GM23248 (cell line): Measurements from ENCODE around the gene EDA. TPM values are rescaled to one million over a fixed set of nuclear protein-coding genes. Genes with fewer than 3 reads are reported as not detected.

Experiments used
- DNase-seq: peaks from one replicate; pipeline ENCODE4 v3.0.0-alpha.2; 2015
- H2AFZ ChIP-seq: fragments of 200-600 bp; sonication (generic); 2 replicates; pipeline ENCODE4 v1.6.1; 2016; ENCODE audit warnings: antibody characterized with exemption
- H3F3A ChIP-seq: fragments of 200-600 bp; sonication (generic); 2 replicates; pipeline ENCODE4 v1.6.1; 2016; ENCODE audit warnings: mild to moderate bottlenecking, antibody characterized with exemption, mixed run types; ENCODE audit not compliant: insufficient read depth
- H3K27ac ChIP-seq: fragments of 200-600 bp; sonication (generic); 2 replicates; pipeline ENCODE4 v1.5.1; 2016; ENCODE audit warnings: mild to moderate bottlenecking
- H3K27me3 ChIP-seq: fragments of 200-600 bp; sonication (generic); replicated peaks from 2 replicates; pipeline ENCODE4 v1.6.1; 2016; ENCODE audit warnings: mild to moderate bottlenecking; ENCODE audit not compliant: insufficient read depth
- H3K36me3 ChIP-seq: fragments of 200-600 bp; sonication (generic); 2 replicates; pipeline ENCODE4 v1.6.1; 2016; ENCODE audit warnings: low read depth, mild to moderate bottlenecking
- H3K4me1 ChIP-seq: fragments of 200-600 bp; sonication (generic); 2 replicates; pipeline ENCODE4 v1.6.1; 2016; ENCODE audit warnings: mild to moderate bottlenecking; ENCODE audit not compliant: insufficient read depth
- H3K4me2 ChIP-seq: fragments of 200-600 bp; sonication (generic); one replicate; pipeline ENCODE4 v1.6.1; 2016; ENCODE audit warnings: mild to moderate bottlenecking; ENCODE audit not compliant: unreplicated experiment
- H3K4me3 ChIP-seq: fragments of 200-600 bp; sonication (generic); 2 replicates; pipeline ENCODE4 v1.5.1; 2016; ENCODE audit warnings: mild to moderate bottlenecking
- H3K79me2 ChIP-seq: fragments of 200-600 bp; sonication (generic); 2 replicates; pipeline ENCODE4 v1.6.1; 2016; ENCODE audit warnings: mild to moderate bottlenecking; ENCODE audit not compliant: insufficient read depth
- H3K9ac ChIP-seq: fragments of 200-600 bp; sonication (generic); 2 replicates; pipeline ENCODE4 v1.6.1; 2016; ENCODE audit warnings: mild to moderate bottlenecking
- H3K9me2 ChIP-seq: fragments of 200-600 bp; sonication (generic); 2 replicates; pipeline ENCODE4 v1.6.1; 2016; ENCODE audit warnings: mixed run types, mild to moderate bottlenecking, moderate library complexity; ENCODE audit not compliant: insufficient read depth
- H3K9me3 ChIP-seq: fragments of 200-600 bp; sonication (generic); one replicate; pipeline ENCODE4 v1.6.1; 2017; ENCODE audit warnings: low read depth
- H4K20me1 ChIP-seq: fragments of 200-600 bp; sonication (generic); 2 replicates; pipeline ENCODE4 v1.6.0; 2016; ENCODE audit not compliant: insufficient read depth
- EZH2 ChIP-seq: fragments of 200-600 bp; sonication (generic); IDR thresholded peaks from 2 replicates; pipeline ENCODE4 v1.6.1; 2018; ENCODE audit warnings: antibody characterized with exemption, mild to moderate bottlenecking; ENCODE audit not compliant: insufficient read depth, poor library complexity, severe bottlenecking
- EZH2phosphoT487 ChIP-seq: fragments of 200-600 bp; sonication (generic); IDR thresholded peaks from 2 replicates; pipeline ENCODE4 v1.6.1; 2018; ENCODE audit warnings: antibody characterized with exemption, moderate library complexity, mild to moderate bottlenecking, low read depth; ENCODE audit not compliant: insufficient read depth
- WGBS, 2 experiments: methylation state at CpG; one replicate each; pipeline ENCODE4 v1.1.6; 2015 to 2017; ENCODE audit warnings: low lambda C conversion rate in 2 of 2, low coverage in 1 of 2; ENCODE audit errors: missing lambda C conversion rate in 2 of 2; 5-methylcytosine and 5-hydroxymethylcytosine counted together
- in situ Hi-C: fragments of 300-500 bp; cut with MboI; formaldehyde crosslinking; loops from 2 replicates; pipeline ENCODE4 v1.15.0; 2020
- polyA plus RNA-seq: library from polyadenylated mRNA; unstranded; fragments of >200 nt; fragmentation: Nextera tagmentation; extraction: Ambion mirVana; gene quantifications from 2 replicates; pipeline ENCODE4 v1.2.1, GENCODE V29; 2016
- total RNA-seq: library from RNA; depleted of rRNA; stranded (reverse); fragments of >200 nt; shearing (Covaris generic); gene quantifications from 2 replicates; pipeline ENCODE4 v1.2.3, GENCODE V29; 2014

EDA gene
- total and polyA plus RNA-seq, 2 experiments from 2014 or later, result 0.11 TPM; not detected in 1

GRCh38 chrX:70042399-70043371 lies 426.8 kb downstream of the EDA start:
- H3K9me3 ChIP-seq, result no peaks in the 10 kb centered on the region
- no peak overlapping the region for H2AFZ ChIP-seq
- no peak overlapping the region for H3K9ac ChIP-seq
- peaks cover 14% of the 10 kb centered on the region for H3K4me1 ChIP-seq
- no peaks in the 10 kb centered on the region for H4K20me1 ChIP-seq
- no peaks in the 10 kb centered on the region for H3F3A ChIP-seq
- no peaks in the 10 kb centered on the region for H3K79me2 ChIP-seq
- no peaks in the 10 kb centered on the region for H3K9me2 ChIP-seq
- no peak overlapping the region for H3K4me3 ChIP-seq
- H3K27me3 ChIP-seq, result no peaks in the 10 kb centered on the region
- TF ChIP-seq EZH2 (no peak), EZH2phosphoT487 (no peak)
- H3K36me3 ChIP-seq, result no peaks in the 10 kb centered on the region
- in situ Hi-C loops, result no loop called here
- WGBS, 2 experiments, result 79 to 86% methylated on average over 8 to 10 of the region's 11 CpGs
- peak; percentile 49 for DNase-seq
- H3K27ac ChIP-seq, result no peak overlapping the region
- H3K4me2 ChIP-seq, result no peak overlapping the region

GRCh38 chrX:70043685-70044084 lies 427.8 kb downstream of the EDA start:
- H4K20me1 ChIP-seq, result no peaks in the 10 kb centered on the region
- H3K36me3 ChIP-seq, result no peaks in the 10 kb centered on the region
- H3K9ac ChIP-seq, result no peak overlapping the region
- no peak overlapping the region for H3K27ac ChIP-seq
- H3K9me3 ChIP-seq, result no peaks in the 10 kb centered on the region
- H3F3A ChIP-seq, result no peaks in the 10 kb centered on the region
- no peaks in the 10 kb centered on the region for H3K79me2 ChIP-seq
- WGBS, 2 experiments, result 91 to 98% methylated on average over 5 to 7 of the region's 9 CpGs
- no peak overlapping the region for H3K4me2 ChIP-seq
- H2AFZ ChIP-seq, result no peak overlapping the region
- no peak overlapping the region for H3K4me3 ChIP-seq
- H3K4me1 ChIP-seq, result peaks cover 14% of the 10 kb centered on the region
- DNase-seq, result no peak
- no peaks in the 10 kb centered on the region for H3K27me3 ChIP-seq
- in situ Hi-C loops, result no loop called here
- no peaks in the 10 kb centered on the region for H3K9me2 ChIP-seq
- TF ChIP-seq EZH2 (no peak), EZH2phosphoT487 (no peak)

GRCh38 chrX:70044541-70045245 lies 428.8 kb downstream of the EDA start:
- in situ Hi-C loops, result no loop called here

GRCh38 chrX:70046978-70047377 lies 431.1 kb downstream of the EDA start:
- in situ Hi-C loops, result no loop called here
- TF ChIP-seq EZH2 (no peak), EZH2phosphoT487 (no peak)
- Histone ChIP-seq H3K4me1 (peaks cover 14% of the 10 kb centered on the region), H4K20me1 (no peaks in the 10 kb centered on the region), H3K9ac (no peak overlapping the region), H2AFZ (peak overlapping the region; percentile 48; the same call in 1 of the 2 replicates), H3K4me2 (no peak overlapping the region), H3K9me2 (no peaks in the 10 kb centered on the region), H3K9me3 (no peaks in the 10 kb centered on the region), H3K79me2 (no peaks in the 10 kb centered on the region), H3F3A (no peaks in the 10 kb centered on the region), H3K27ac (no peak overlapping the region), H3K27me3 (no peaks in the 10 kb centered on the region), H3K36me3 (no peaks in the 10 kb centered on the region), H3K4me3 (no peak overlapping the region)
- peak; percentile 36 for DNase-seq

More at GRCh38 chrX:70044541-70045245, 428.8 kb downstream of the EDA start:
- TF ChIP-seq EZH2phosphoT487, result no peak
- no peak for TF ChIP-seq EZH2
- no peaks in the 10 kb centered on the region for H3K36me3 ChIP-seq
- no peak overlapping the region for H3K9ac ChIP-seq
- peak; percentile 45 for DNase-seq
- no peaks in the 10 kb centered on the region for H3F3A ChIP-seq
- 97 to 100% methylated on average over 2 to 4 of the region's 4 CpGs for WGBS, 2 experiments
- no peak overlapping the region for H3K4me2 ChIP-seq
- no peak overlapping the region for H3K27ac ChIP-seq
- H3K79me2 ChIP-seq, result no peaks in the 10 kb centered on the region
- no peaks in the 10 kb centered on the region for H3K9me2 ChIP-seq
- H3K9me3 ChIP-seq, result no peaks in the 10 kb centered on the region
- no peaks in the 10 kb centered on the region for H4K20me1 ChIP-seq
- H3K4me3 ChIP-seq, result no peak overlapping the region
- no peaks in the 10 kb centered on the region for H3K27me3 ChIP-seq
- H3K4me1 ChIP-seq, result peaks cover 14% of the 10 kb centered on the region
- H2AFZ ChIP-seq, result no peak overlapping the region
